GM19328 (cell line): ENCODE measurements around the gene DMAC2.
"Not testable (repeated sequence)": the region's sequence is repeated elsewhere in the genome, so short reads cannot be mapped to it uniquely, and the experiment has no call there.

Experiments used
- ATAC-seq: cut with Tn5 transposase; IDR thresholded peaks from one replicate; pipeline ENCODE4 v1.9.1; 2021; ENCODE audit warnings: mild to moderate bottlenecking, moderate library complexity; ENCODE audit not compliant: unreplicated experiment

DMAC2 gene

GRCh38 chr19:41439441-41440222 lies at the start of gene DMAC2:
Gene DMAC2 (minus strand): TSS chr19:41439912. CDS start chr19:41439899, 13 bp downstream.
- ATAC-seq: peak; percentile 88

- ATAC-seq: not testable (repeated sequence)
Observed at GRCh38 chr19:41486953-41487352, 47.2 kb upstream of the DMAC2 start.

- no peak for ATAC-seq
Observed at GRCh38 chr19:41484822-41485221, 45.1 kb upstream of the DMAC2 start.

GRCh38 chr19:41480336-41480735 lies 40.6 kb upstream of the DMAC2 start:
- ATAC-seq: no peak

GRCh38 chr19:41479757-41480191 lies 40.1 kb upstream of the DMAC2 start:
- no peak for ATAC-seq

- no peak for ATAC-seq
Observed at GRCh38 chr19:41478875-41479756, 39.4 kb upstream of the DMAC2 start.

GRCh38 chr19:41478171-41478570 lies 38.5 kb upstream of the DMAC2 start:
- no peak for ATAC-seq

GRCh38 chr19:41476583-41476982 lies 36.9 kb upstream of the DMAC2 start:
- ATAC-seq: no peak

GRCh38 chr19:41463257-41464256 lies 23.8 kb upstream of the DMAC2 start:
- not testable (repeated sequence) for ATAC-seq

- ATAC-seq: no peak
Observed at GRCh38 chr19:41462497-41462896, 22.8 kb upstream of the DMAC2 start.

GRCh38 chr19:41457241-41457640 lies 17.5 kb upstream of the DMAC2 start:
- no peak for ATAC-seq

GRCh38 chr19:41456342-41456918 lies 16.7 kb upstream of the DMAC2 start:
- ATAC-seq: no peak

- ATAC-seq: no peak
Observed at GRCh38 chr19:41455936-41456335, 16.2 kb upstream of the DMAC2 start.

GRCh38 chr19:41452584-41453275 lies 13.0 kb upstream of the DMAC2 start:
- ATAC-seq: no peak

- ATAC-seq: no peak
Observed at GRCh38 chr19:41449865-41450178, 10.1 kb upstream of the DMAC2 start.

GRCh38 chr19:41449079-41449864 lies 9.6 kb upstream of the DMAC2 start:
- ATAC-seq: no peak

GRCh38 chr19:41447732-41448332 lies 8.1 kb upstream of the DMAC2 start:
- ATAC-seq: no peak

- ATAC-seq: no peak
Observed at GRCh38 chr19:41445575-41445974, 5.9 kb upstream of the DMAC2 start.
